ENCODE measurements around the gene SLC16A2.
A peak's percentile ranks its signal among the peaks of the same experiment; 100 is the strongest.

Gene SLC16A2

DNA sequence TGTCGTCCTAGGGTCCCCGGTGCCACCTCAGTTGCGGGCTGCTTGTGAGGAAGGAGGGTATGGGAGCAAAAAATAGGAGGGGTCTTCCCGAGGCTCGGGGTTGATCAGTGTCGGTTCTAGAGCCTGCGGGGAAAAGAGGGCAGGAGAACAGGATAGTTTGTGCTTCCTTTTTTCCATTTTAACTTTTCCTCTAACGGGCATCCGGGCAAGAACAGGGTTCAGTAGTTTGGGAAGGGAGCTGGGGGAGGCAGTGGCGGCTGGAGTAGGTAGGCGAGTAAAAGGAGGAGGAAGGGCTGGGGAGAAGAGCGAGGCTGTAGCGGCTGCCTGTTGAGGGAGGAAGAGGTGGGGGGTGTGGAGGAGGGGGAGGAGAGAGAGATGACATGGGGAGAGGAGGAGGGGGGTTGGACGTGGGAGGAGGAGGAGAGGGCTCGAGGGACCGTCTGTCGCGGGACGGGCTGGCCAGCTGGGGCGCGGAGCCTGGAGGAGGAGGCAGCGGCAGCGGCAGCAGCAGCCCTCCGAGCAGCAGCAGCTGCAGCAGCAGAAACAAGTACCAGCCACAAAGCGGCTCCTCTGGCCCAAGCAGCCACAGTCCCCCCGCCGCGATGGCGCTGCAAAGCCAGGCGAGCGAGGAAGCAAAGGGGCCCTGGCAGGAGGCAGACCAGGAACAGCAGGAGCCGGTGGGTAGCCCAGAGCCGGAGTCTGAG, at the start of gene SLC16A2:
Gene SLC16A2, plus strand, starts transcription at position 458 of the 704 bp plus-strand sequence. Its CDS starts 145 bp downstream, at position 603.
- peak; percentile 38 for DNase-seq

DNA sequence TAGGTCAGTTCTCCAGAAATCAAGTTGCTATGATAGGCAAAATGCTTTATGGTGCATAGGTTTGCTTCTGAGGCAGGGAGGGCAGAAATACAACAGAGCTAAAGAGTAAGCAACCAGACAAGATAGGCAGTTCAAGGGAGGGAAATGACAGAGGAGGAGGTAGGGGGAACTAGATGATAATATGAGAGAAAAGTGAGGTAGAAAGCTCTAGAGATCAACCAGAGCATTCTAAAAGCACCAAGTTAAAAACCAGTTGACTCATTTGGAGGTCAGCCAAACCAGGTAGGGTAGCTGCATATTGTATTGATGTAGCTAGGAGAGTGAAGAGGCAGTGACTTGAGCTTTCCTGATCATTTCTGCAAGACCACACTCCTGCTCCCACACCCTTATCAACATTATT, 49.0 kb upstream of the SLC16A2 start:
- DNase-seq = no peak

DNA sequence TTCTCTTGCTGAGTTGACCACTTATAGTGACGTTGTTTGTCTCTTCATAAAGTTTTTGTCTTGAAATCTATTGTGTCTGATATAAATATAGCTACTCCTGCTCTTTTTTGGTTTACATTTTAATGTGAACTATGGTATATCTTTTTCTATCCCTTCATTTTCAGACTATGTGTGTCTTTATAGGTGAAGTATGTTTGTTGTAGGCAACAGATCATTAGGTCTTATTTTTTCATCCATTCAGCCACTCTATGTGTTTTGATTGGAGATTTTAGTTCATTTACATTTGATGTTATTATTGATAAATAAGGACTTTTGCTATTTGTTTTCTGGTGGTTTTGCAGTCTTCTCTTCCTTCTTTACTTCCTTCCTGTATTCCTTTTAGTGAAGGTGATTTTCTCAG, 44.0 kb upstream of the SLC16A2 start:
- DNase-seq = no peak

DNA sequence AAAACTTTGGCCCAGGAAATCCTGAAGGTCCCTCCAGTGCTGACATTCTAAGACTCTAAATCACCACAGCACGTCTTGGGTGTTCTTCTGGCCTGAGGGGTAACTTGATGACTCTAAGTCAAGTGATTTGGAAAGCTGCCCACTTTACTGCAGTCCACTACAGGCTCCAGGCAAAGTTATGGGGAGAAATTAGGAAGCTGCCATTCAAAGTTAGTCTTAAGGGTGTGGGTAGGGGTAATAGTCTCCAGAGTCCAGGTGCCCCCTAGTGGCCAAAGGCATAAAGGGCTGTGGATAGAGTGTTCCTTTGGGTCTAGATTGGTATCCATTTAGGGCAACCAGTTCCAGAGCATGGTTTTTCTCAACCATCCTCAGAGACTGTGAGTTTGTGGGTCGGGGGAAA, 38.7 kb upstream of the SLC16A2 start:
- peak; percentile 18 for DNase-seq

DNA sequence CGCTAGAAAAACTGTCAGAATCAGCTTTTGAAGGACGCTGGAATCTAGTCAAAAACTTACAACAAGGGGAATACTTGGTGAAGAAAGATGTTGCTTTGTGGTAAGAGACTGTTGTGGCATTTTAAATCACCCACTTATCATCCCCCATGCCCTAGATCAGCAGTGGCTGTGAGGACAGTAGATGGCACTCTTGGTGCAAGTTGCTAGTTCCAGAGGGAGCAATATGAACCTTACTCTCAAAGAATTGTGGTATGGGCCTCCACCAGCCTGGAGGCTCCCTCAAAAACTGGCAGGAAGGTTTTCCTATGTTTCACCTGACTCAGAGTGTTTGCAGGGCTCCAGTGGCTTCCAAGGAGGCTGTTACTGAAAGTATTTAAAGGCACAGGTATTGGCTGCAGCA, 37.7 kb upstream of the SLC16A2 start:
- no peak for DNase-seq

DNA sequence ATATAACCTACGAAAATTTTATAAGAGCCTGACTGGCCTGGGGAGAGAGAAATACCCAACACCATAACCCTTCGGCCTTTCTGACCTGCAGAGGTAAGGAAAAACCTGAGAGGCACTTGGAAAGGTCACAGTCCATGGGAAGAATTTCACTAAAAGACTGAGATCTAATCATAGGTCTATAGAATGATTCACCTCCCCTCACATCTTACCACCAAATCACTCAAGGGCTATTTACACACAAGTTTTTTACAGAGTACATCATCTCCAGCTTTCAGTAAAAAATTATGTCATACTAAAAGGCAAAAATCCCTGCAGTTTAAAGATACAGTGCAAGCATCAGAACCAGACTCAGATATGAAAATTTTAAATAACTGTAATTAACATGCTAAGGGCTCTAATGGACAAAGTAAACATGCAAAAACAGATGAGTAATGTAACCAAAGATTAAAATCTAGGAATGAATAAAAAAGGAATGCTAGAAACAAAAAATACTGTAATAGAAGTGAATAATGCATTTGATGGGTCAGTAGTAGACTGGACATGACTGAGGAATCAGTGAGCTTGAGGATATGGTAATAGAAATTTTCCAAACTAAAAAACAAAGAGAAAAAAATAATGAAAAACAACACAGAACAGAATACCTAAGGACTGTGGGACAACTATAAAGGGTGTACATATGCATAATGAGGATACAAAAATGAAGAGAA, 32.1 kb upstream of the SLC16A2 start:
- no peak for DNase-seq

DNA sequence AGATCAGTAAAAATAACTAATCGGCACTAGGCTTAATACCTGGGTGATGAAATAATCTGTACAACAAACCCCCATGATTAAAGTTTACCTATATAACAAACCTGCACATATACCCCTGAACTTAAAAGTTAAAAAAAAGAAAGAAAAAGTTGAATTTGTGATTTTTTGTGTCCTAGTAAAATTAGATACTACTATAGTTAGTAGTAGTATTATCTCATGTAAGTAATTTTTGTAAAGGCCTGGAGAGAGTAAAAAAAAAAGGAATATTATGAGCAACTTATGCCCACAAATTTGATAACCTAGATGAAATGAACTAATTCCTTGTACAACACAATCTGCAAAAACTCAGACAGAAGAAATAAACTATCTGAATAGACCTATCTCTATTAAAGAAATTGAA, 25.7 kb upstream of the SLC16A2 start:
- no peak for DNase-seq

DNA sequence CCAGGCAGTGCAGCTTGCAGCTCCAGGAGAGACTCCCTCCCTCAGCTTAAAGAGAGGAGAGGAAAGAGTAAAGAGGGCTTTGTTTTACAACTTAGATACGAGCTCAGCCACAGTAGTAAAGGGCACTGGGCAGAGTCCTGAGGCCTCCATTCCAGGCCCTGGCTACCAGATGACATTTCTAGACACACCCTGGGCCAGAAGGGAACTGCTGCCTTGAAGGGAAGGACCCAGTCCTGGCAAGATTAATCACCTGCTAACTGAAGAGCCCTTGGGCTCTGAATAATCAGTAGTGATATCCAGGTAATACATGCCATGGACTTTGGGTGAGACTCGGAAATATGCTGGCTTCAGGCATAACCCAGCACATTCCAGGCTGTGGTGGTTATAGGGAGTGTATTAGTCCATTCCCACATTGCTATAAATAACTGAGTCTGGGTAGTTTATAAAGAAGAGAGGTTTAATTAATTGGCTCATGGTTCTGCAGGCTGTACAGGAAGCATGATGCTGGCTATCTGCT, 15.3 kb upstream of the SLC16A2 start:
- no peak for DNase-seq

DNA sequence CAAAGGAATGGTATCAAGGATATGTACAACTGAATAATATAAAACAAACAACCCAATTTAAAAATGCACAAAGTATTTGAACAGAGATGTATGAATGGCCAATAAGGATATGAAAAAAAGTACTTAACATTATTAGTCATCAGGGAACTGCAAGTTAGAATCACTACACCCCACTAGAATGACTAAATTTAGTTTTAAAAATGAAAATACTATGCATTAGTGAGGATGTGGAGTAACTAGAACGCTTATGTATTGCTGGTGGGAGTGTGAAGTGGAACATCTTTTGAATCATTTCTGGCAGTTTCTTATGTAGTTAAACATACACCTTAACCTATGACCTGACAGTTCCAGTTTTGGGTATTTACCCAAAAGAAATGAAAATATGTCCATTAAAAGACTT, 13.0 kb upstream of the SLC16A2 start:
- DNase-seq = no peak

DNA sequence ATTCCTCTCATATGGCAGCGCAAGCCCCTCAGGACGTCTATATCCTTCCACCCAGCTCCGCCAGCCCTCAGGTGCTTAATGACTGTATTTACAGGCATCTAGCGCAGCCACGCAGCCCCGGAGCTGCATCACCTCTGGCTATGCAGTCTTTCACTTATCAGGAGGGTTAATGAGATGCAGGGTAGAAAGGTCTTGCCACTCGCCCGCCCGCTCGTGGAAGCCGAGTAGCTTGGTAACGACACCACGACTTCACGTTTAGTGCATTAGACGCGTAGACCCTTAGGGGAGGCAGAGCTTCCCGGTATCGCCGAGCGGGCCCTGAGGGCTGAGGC, 1.5 kb upstream of the SLC16A2 start:
- no peak for DNase-seq

DNA sequence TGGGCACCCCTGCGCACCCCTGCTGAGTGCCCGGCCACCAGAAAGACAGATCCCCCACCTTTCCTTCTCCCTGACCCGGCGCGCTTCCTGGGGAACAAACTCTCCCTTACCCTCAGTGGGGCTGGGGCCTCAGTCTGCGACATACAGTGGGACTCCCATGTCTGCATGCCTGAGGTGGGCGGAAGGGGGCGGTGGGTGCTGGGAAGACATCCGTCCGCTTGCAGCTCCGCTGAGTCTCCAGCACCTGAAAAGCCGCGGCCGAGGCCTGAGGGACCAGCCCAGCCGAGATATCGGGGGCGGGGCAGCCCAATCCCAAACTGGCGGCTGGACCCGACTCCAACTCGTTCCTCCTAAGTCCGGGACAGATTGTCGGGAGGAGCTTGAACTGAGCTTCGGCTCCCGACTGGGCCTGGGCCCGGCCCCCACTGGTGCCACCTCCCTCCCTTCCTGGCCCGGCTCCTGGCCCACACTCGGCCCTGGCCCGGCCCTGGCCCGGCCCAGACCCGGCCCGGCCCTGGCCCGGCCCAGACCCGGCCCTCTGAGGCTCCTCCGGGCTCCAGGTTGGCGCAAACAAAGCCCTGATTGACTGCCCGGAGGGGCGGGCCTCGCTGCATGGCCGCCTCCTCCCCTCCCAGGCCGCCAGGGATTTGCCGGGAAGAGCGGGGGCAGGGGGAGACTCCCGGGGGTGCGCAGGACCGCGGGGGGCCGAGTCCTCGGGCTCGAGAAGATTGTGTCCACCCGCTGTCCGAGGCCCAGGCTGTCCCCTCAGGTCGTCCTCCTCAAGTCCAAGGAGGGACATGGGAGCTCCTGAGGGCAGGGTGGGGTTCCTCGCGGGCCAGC, 877 bp upstream of the SLC16A2 start:
- DNase-seq = peak; percentile 18

DNA sequence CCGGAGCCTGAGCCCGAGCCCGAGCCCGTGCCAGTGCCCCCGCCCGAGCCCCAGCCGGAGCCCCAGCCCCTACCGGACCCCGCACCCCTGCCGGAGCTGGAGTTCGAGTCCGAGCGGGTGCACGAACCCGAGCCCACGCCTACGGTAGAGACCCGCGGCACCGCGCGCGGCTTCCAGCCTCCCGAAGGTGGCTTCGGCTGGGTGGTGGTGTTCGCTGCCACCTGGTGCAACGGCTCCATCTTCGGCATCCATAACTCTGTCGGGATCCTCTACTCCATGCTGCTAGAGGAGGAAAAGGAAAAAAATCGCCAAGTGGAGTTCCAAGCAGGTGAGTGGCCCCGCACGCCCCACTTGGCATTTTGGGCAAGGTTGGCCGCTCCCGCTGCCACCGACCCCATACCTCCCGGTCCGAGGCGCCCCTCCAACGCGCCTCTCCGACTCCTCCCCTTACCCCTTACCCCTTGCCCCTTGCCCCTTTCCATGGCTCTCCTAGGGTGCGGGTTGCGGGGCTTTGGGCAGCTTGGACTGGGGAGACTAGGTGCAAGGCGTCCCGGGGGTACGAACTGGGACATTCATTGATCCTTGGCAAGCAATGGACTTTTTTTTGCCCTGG, 553 bp downstream of the SLC16A2 start:
- no peak for DNase-seq

DNA sequence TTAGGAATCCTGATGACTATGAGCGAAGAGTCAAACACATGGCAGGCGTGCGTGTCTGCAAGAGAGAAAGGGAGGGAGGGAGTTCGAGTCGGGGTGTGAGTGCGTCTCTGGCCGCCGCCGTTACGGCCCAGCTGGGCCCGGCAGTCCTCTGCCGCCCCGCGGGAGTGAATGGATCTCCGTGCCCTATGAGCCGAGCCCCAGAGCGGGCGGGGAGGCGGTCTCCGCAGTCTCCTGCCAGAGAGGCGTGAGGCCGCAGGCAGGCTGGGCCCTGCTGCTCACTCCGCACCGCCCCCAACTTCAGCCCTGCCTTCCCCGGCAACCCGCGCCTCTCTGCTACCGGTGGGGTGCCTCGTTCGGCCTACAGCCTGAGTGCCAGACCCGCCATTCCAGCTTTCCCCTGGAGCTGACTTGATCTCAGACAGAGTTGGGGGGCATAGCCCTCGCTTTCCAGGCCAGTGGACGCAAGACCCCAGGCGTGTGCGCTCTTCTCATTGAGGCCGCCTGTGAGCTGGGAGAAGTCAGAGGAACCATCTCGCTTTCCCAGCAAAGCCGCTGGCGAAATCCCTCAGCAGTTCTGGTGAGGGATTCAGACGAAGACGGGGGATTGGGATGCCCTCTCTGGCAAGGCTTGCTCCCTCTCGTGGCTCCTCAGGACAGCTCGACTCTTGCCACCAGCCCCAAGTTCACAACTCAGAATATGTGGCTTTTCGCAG, 1.4 kb downstream of the SLC16A2 start:
- peak; percentile 40 for DNase-seq

DNA sequence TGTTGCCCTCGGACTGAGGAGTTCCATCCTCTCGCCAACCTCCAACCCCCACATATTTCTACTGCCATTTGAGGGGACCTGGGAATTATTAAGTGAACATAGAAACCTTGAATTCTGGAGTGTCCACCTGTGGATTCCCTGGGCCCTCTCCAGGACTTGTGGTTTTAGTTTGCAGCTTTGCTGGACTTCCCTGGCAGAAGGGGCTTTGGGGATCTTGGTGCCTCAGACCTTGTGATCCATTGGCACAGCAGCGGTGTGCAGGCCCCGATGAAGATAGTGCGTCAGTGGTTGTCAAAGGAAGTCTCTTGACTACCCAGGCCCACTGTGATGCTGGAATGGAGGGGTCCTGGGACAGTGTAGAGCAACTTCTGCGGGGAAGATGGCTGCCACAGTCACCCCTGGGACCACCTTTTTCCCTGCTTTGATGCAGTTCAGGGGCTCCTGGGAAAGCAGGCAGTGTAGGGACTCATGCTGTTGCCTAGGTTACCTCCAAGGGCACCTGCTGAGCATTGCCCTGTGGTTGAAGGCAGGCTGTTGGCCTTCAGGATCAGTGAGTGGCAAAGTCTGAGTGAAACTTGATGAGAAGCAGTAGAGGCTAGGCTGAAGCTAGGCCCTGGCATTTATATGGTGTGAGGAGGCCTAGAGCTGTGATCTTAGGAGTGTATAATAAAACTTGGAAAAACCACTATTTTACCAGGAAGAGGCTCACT, 2.2 kb downstream of the SLC16A2 start:
- DNase-seq = no peak

DNA sequence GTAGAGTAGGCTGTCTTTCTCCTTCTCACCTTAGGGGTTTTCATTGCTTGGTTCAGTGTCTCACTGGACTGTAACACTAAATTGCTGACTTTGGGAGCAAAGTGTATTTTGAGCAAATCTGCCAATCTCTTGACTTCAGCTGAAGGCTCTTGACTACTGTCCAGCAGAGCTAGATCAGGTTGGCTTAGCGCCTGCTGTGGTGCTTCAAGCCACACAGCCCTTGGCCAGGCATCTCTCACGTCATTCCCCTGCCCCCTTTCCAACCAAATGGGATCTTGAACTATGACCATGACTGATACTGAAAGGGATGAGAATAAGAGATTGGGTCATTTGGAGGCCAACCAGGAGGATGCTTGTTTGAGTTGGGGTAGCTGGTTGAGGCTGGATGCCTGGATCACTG, 4.8 kb downstream of the SLC16A2 start:
- DNase-seq = no peak

DNA sequence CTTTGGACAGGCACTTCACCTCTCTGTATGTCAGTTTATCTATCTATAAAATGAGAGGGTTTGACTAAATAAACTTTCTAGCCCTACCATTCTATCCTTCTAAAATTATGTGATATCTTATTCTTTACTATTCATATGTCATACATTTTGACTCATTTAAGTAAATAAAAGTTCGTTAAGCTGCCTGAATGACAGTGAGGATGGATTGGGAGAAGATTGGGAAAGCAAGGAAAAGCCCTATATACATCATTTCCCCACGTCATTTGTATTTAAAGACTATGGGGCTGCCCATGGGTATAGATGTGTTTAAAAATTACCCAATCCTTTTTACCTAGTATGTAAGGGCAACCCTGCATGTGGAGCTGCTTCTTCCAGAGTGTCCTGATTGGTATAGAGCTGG, 5.3 kb downstream of the SLC16A2 start:
- no peak for DNase-seq

DNA sequence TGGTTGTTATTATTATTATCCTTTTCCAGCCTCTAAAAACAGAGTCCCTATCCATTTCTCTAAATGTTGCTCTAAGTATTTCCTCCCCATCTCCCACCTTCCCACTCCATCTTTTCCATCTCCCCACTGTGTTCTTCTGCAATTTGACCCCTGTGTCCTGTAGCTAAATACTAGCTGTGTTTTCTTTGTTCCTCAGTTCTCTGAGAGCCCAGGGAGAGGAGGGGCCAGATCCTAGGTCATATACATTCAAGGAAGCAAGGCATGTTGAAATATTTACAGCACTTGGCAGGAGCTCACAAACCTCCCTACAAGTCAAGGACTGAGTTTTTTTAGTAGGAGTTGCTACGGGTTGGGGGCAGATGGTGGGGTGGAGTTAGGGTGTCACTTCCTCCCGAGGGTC, 10.5 kb downstream of the SLC16A2 start:
- no peak for DNase-seq

DNA sequence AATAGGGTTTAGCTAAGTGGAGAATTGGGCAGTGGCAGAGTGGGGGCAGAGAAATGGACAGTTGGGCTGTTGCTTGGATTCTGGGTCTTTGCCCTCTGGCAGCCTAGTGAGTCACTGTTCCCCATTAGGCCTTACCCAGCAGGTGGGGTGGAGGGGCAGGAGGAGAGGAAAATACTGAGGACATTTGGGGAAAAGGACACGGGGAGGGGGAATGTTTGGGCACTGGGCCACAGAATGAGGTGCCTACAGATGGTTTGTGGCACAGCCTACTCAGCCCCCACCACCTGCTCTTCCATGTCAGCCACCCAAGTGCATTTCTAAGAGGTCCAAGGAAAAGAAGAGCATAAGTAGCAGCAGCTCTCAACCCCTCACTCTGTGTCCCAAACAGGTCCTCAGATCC, 13.0 kb downstream of the SLC16A2 start:
- no peak for DNase-seq

DNA sequence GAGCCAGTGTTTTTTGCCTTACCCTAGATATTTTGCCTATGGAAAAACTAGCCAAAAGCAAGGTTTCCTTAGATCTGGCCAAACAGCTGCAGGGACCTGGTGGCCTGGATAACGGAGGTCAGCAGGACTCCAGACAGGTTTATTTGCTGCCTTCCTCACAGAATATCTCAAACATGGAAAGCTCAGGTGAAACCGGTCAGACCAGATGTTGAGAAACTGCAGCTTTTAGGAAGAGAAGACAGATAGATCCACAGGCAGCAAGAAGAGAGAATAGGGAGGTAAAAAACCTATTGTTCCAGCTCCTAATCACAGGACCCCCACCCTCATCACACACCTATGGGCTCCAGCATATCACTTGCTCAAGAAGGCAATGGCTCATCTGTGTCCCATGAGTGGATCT, 16.2 kb downstream of the SLC16A2 start:
- DNase-seq = no peak

DNA sequence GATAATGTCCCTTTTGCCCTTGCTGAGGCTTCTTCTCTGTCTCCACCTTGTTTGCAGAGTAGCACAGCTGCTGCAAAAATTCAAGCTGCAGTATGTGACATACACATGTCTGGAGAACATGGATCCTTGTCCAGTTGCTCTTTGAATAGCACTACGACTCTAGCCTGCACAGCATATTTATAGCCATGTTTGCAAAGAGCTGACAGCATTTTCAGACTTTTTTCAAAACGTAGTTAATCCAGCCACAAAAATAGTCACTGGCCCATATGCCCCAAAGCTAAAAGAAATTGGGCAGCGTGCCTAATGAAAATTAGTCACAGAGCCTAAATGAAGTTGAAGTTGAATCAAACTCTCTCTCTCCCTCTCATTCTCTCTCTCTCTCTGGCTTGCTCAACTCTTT, 17.5 kb downstream of the SLC16A2 start:
- no peak for DNase-seq

DNA sequence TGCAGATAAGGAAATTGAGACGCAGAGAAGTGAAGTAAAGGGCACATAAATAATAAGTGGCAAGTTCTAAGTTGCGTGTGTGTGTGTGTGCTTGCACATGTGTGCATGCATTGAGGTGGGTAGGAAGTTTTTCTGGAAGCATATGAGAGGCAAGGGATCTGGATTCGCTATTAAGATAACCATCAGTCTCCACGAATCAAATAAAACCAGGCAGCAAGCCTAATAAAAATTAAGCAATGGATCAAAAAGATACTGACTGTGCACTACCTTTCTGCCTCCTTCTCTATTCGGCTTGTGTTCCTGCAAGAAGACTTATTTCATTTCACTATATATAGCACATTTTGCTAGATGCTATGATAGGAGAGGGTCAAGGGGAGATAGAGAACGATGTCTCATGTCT, 23.8 kb downstream of the SLC16A2 start:
- DNase-seq = no peak

DNA sequence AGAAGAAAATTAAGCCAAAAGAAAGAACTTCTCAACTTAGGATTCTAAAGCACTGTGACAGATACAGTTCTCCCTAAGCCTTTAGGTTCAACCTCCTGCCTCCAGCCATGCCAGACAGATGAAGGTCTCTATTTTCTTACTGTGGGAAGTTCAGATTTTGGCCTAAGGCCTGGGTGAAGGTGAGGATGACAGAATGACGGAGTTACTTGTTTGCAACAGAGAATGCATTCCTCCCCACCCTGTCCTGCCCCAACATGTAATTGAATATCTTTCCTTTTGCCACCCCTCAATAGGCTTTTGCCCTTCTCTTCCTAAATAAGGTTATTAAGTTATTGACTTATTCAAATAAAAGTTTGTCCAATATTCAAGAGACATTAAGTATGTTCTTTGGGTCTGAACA, 25.6 kb downstream of the SLC16A2 start:
- DNase-seq = no peak
